ENCODE data around the gene BRD1. TPM values are rescaled to one million over a fixed set of nuclear protein-coding genes. Genes with fewer than 3 reads are reported as not detected.

The BRD1 gene
- total and polyA plus RNA-seq, 9 donors, result 13.6 to 45.6 (median 35.8) TPM

DNA sequence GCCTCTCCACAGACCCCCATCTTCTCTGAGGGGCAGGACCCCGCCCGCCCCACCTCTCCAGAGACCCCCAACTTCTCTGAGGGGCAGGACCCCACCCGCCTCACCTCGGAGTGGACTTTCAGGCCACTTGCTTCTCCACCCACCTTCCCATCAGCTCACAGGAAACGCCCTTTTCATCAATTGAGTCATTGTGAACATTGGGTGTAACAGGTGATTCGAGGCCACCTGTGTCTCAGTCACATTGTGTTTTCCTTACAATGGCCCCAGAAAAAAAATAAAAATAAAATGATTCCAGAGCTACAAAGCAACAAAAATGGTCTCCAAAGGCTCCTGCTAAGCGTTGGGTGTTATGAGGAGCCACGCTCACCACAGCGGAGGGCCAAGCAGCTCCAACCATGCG lies 36.0 kb downstream of the BRD1 start:
- no peaks in the 10 kb centered on the region for H3K36me3 ChIP-seq
- 91 to 94% (median 93%) methylated on average over 10 of the region's 10 CpGs for WGBS, 3 donors
- peak overlapping the region in 1 of 2 donors; percentile 8 for H3K27ac ChIP-seq
- intact Hi-C loops (cut with DNase I), result no loop called here
- no peaks in the 10 kb centered on the region for H3K9me3 ChIP-seq
- no peak for DNase-seq
- TF ChIP-seq POLR2A (IDR thresholded peaks at IDR 0.05), result no peak
- no peak for TF ChIP-seq EP300 (IDR thresholded peaks at IDR 0.05)
- TF ChIP-seq CTCF (IDR thresholded peaks at IDR 0.05), result no peak
- no peaks in the 10 kb centered on the region for H3K27me3 ChIP-seq
- H3K4me3 ChIP-seq, result no peak overlapping the region
- peaks cover 31% of the 10 kb centered on the region for H3K4me1 ChIP-seq (ENCODE audit: insufficient read depth)

- no peak overlapping the region for H3K4me3 ChIP-seq
- H3K4me1 ChIP-seq (ENCODE audit: insufficient read depth), result peaks cover 31% of the 10 kb centered on the region
- 67 to 84% (median 81%) methylated on average over 16 of the region's 16 CpGs for WGBS, 3 donors
- no peaks in the 10 kb centered on the region for H3K27me3 ChIP-seq
- peak in 2 of 5 donors; percentile 21 to 31 for DNase-seq
- H3K36me3 ChIP-seq, result no peaks in the 10 kb centered on the region
- no peak overlapping the region for H3K27ac ChIP-seq
- no peak for TF ChIP-seq EP300 (IDR thresholded peaks at IDR 0.05)
- TF ChIP-seq CTCF (IDR thresholded peaks at IDR 0.05), result no peak
- TF ChIP-seq POLR2A (IDR thresholded peaks at IDR 0.05), result no peak
- no peaks in the 10 kb centered on the region for H3K9me3 ChIP-seq
- intact Hi-C loops (cut with DNase I), result no loop called here
Measured at GRCh38 chr22:49790912-49791311, 36.8 kb downstream of the BRD1 start.

- Histone ChIP-seq H3K27ac (peak overlapping the region in 1 of 2 donors; percentile 26), H3K27me3 (no peaks in the 10 kb centered on the region), H3K36me3 (no peaks in the 10 kb centered on the region), H3K9me3 (no peaks in the 10 kb centered on the region), H3K4me3 (no peak overlapping the region), H3K4me1 (ENCODE audit: insufficient read depth) (peaks cover 31% of the 10 kb centered on the region)
- intact Hi-C loops (cut with DNase I), result no loop called here
- 65 to 78% (median 67%) methylated on average over 26 of the region's 26 CpGs for WGBS, 3 donors
- TF ChIP-seq EP300 (IDR thresholded peaks at IDR 0.05), result no peak
- TF ChIP-seq CTCF (IDR thresholded peaks at IDR 0.05), result no peak
- TF ChIP-seq POLR2A (IDR thresholded peaks at IDR 0.05), result no peak
- DNase-seq, result peak; percentile 38 to 66 (median 53)
Measured at GRCh38 chr22:49789289-49790141, 38.2 kb downstream of the BRD1 start.

DNA sequence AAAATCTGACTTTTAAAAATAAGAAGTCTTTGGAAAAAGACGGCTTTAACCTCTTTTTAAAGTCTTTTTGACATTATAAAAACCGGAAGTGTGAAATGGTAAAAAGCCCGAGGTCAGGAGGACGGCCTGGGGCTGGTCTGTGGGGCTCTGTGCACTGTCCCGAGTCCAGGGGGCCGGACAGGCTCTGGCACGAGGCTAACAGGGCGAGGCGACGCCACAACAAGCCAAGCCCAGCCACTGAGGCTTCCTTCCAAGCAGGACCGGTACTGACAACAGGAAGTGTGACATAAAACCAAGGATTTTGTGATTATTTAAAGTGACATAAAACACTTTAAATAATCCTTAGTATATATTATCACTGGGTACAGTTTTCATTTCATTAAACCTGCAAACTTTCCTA lies 39.2 kb downstream of the BRD1 start:
- H3K9me3 ChIP-seq, result no peaks in the 10 kb centered on the region
- DNase-seq, result peak in 2 of 5 donors; percentile 39 to 53
- H3K36me3 ChIP-seq, result no peaks in the 10 kb centered on the region
- intact Hi-C loops (cut with DNase I), result no loop called here
- TF ChIP-seq EP300 (IDR thresholded peaks at IDR 0.05), result no peak
- TF ChIP-seq POLR2A (IDR thresholded peaks at IDR 0.05), result no peak
- TF ChIP-seq CTCF (IDR thresholded peaks at IDR 0.05), result no peak
- H3K4me1 ChIP-seq (ENCODE audit: insufficient read depth), result peaks cover 31% of the 10 kb centered on the region
- H3K27ac ChIP-seq, result no peak overlapping the region
- H3K27me3 ChIP-seq, result no peaks in the 10 kb centered on the region
- 9 to 17% (median 12%) methylated on average over 11 of the region's 11 CpGs for WGBS, 3 donors
- no peak overlapping the region for H3K4me3 ChIP-seq
